ENCODE results near the gene SGF29.
"Not testable (repeated sequence)": the region's sequence is repeated elsewhere in the genome, so short reads cannot be mapped to it uniquely, and the experiment has no call there.

SGF29 gene

GRCh38 chr16:28532940-28533647 lies 20.6 kb upstream of the SGF29 start:
- no peak for DNase-seq (ENCODE audit: low read depth)

- DNase-seq (ENCODE audit: low read depth): peak; percentile 51
Measured at GRCh38 chr16:28534542-28535373, 19.0 kb upstream of the SGF29 start.

GRCh38 chr16:28537076-28537475 lies 16.6 kb upstream of the SGF29 start:
- DNase-seq (ENCODE audit: low read depth): no peak

- no peak for DNase-seq (ENCODE audit: low read depth)
Measured at GRCh38 chr16:28537964-28538732, 15.6 kb upstream of the SGF29 start.

- peak; percentile 98 for DNase-seq (ENCODE audit: low read depth)
Measured at GRCh38 chr16:28538733-28539596, 14.8 kb upstream of the SGF29 start, which contains the start of gene NUPR1. Gene NUPR1, minus strand, starts transcription at chr16:28538974. Its CDS starts 67 bp downstream, at chr16:28538907.

- no peak for DNase-seq (ENCODE audit: low read depth)
Measured at GRCh38 chr16:28540346-28540745, 13.4 kb upstream of the SGF29 start.

GRCh38 chr16:28542646-28543045 lies 11.1 kb upstream of the SGF29 start:
- no peak for DNase-seq (ENCODE audit: low read depth)

- no peak for DNase-seq (ENCODE audit: low read depth)
Measured at GRCh38 chr16:28543072-28543471, 10.6 kb upstream of the SGF29 start.

- no peak for DNase-seq (ENCODE audit: low read depth)
Measured at GRCh38 chr16:28544998-28545397, 8.7 kb upstream of the SGF29 start.

GRCh38 chr16:28545964-28546363 lies 7.8 kb upstream of the SGF29 start:
- not testable (repeated sequence) for DNase-seq (ENCODE audit: low read depth)

- no peak for DNase-seq (ENCODE audit: low read depth)
Measured at GRCh38 chr16:28546626-28547025, 7.1 kb upstream of the SGF29 start.

GRCh38 chr16:28548306-28548802 lies 5.4 kb upstream of the SGF29 start:
- no peak for DNase-seq (ENCODE audit: low read depth)

GRCh38 chr16:28549301-28549899 lies 4.3 kb upstream of the SGF29 start:
- no peak for DNase-seq (ENCODE audit: low read depth)

- DNase-seq (ENCODE audit: low read depth): no peak
Measured at GRCh38 chr16:28554634-28555423, 1.1 kb downstream of the SGF29 start.

- no peak for DNase-seq (ENCODE audit: low read depth)
Measured at GRCh38 chr16:28555561-28555960, 1.8 kb downstream of the SGF29 start.

- no peak for DNase-seq (ENCODE audit: low read depth)
Measured at GRCh38 chr16:28556914-28557320, 3.2 kb downstream of the SGF29 start.

GRCh38 chr16:28558456-28558855 lies 4.7 kb downstream of the SGF29 start:
- no peak for DNase-seq (ENCODE audit: low read depth)

- no peak for DNase-seq (ENCODE audit: low read depth)
Measured at GRCh38 chr16:28561557-28562187, 8.0 kb downstream of the SGF29 start.

GRCh38 chr16:28562199-28562598 lies 8.5 kb downstream of the SGF29 start:
- no peak for DNase-seq (ENCODE audit: low read depth)

- DNase-seq (ENCODE audit: low read depth): no peak
Measured at GRCh38 chr16:28563218-28563617, 9.5 kb downstream of the SGF29 start.

Measured in stromal cell of bone marrow (primary cell).